Activated B cell treated with CpG ODN at 0.5 μM for 24 hours (primary cell): ENCODE measurements around the gene CBX3. TPM values are rescaled to one million over a fixed set of nuclear protein-coding genes. Genes with fewer than 3 reads are reported as not detected.
A peak's percentile ranks its signal among the peaks of the same experiment; 100 is the strongest.

ENCODE experiments used
- ATAC-seq: fragments of 200-7000 bp; cut with Tn5 transposase; one replicate; pipeline ENCODE4 v1.10.0; 2021; ENCODE audit warnings: low read depth, mild to moderate bottlenecking, moderate library complexity
- CTCF ChIA-PET: fragments of 350-600 bp; sonication (Branson Sonifier 250); formaldehyde crosslinking; loops from one replicate; lab custom pipeline; 2021; ENCODE audit warnings: antibody characterized with exemption; lab: Charles Lee
- POLR2A ChIA-PET: fragments of 350-600 bp; sonication (Branson Sonifier 250); formaldehyde crosslinking; loops from one replicate; lab custom pipeline; 2021; ENCODE audit warnings: antibody characterized with exemption; lab: Charles Lee
- DNase-seq: peaks from one replicate; pipeline ENCODE4 v3.0.0; 2022
- H3K27ac Mint-ChIP-seq: one replicate; pipeline ENCODE4 v1.8.0; 2020; ENCODE audit warnings: mixed read lengths
- H3K27me3 Mint-ChIP-seq: one replicate; pipeline ENCODE4 v1.8.0; 2021; ENCODE audit warnings: mixed read lengths
- H3K36me3 Mint-ChIP-seq: one replicate; pipeline ENCODE4 v1.8.0; 2021; ENCODE audit warnings: low read depth, mixed read lengths
- H3K4me1 Mint-ChIP-seq: one replicate; pipeline ENCODE4 v1.8.0; 2021; ENCODE audit warnings: mixed read lengths
- H3K4me3 Mint-ChIP-seq: one replicate; pipeline ENCODE4 v1.8.0; 2020; ENCODE audit warnings: mild to moderate bottlenecking, mixed read lengths
- H3K9me3 Mint-ChIP-seq: one replicate; pipeline ENCODE4 v1.8.0; 2020; ENCODE audit warnings: mixed read lengths
- intact Hi-C: fragments of 100-400 bp; cut with micrococcal nuclease; formaldehyde crosslinking; loops from one replicate; pipeline ENCODE4 v1.15.1; 2024
- total RNA-seq: library from RNA; stranded (reverse); gene quantifications from 2 replicates; pipeline ENCODE4 v1.2.3, GENCODE V29; 2022
- TF ChIP-seq, protein P1 (sequence below): fragments of 200-600 bp; IDR thresholded peaks from one replicate; pipeline ENCODE4 v1.8.0; 2022; ENCODE audit warnings: antibody characterized with exemption, mild to moderate bottlenecking

Gene CBX3
- total RNA-seq, 1 donor from 2014 or later, result 125 TPM

DNA sequence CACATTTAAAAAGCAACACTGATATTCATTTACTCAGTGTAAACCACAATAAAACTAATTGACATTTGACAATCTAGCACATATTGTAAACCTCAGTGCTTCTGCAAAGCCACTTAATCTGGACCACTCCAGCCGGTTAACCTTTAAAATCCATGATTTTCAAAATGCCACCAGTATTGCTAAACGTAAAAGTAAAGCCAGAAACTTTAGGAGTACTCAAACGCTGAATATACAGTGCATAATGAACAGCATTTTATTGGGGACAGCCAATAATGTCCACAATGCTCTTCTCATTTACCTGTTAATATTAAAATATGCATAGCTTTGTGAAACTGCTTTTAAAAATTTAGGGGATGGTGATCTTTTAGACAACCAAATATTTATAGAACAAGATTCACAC is 11.8 kb upstream of the CBX3 start:
- Mint-ChIP-seq H3K36me3 (peaks cover 90% of the 10 kb centered on the region), H3K27me3 (no peaks in the 10 kb centered on the region), H3K4me1 (peaks cover 82% of the 10 kb centered on the region), H3K27ac (no peak overlapping the region), H3K9me3 (no peaks in the 10 kb centered on the region), H3K4me3 (no peak overlapping the region)
- intact Hi-C loops, result no loop called here
- ChIA-PET CTCF (interaction anchor here (1.6 to 3.1 kb wide), 3 partner anchors 35 to 176 kb away, joined by 3 to 24 read pairs (median 5); no protein-coding TSS in a partner anchor), POLR2A (interaction anchor here (1.3 to 3.8 kb wide), 2 partner anchors 9 to 99 kb away, joined by 14 to 42 read pairs; partner anchors contain the start of gene HNRNPA2B1)
- TF ChIP-seq, protein P1, sequence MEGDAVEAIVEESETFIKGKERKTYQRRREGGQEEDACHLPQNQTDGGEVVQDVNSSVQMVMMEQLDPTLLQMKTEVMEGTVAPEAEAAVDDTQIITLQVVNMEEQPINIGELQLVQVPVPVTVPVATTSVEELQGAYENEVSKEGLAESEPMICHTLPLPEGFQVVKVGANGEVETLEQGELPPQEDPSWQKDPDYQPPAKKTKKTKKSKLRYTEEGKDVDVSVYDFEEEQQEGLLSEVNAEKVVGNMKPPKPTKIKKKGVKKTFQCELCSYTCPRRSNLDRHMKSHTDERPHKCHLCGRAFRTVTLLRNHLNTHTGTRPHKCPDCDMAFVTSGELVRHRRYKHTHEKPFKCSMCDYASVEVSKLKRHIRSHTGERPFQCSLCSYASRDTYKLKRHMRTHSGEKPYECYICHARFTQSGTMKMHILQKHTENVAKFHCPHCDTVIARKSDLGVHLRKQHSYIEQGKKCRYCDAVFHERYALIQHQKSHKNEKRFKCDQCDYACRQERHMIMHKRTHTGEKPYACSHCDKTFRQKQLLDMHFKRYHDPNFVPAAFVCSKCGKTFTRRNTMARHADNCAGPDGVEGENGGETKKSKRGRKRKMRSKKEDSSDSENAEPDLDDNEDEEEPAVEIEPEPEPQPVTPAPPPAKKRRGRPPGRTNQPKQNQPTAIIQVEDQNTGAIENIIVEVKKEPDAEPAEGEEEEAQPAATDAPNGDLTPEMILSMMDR, result no peak
- ATAC-seq (no peak), DNase-seq (no peak)

DNA sequence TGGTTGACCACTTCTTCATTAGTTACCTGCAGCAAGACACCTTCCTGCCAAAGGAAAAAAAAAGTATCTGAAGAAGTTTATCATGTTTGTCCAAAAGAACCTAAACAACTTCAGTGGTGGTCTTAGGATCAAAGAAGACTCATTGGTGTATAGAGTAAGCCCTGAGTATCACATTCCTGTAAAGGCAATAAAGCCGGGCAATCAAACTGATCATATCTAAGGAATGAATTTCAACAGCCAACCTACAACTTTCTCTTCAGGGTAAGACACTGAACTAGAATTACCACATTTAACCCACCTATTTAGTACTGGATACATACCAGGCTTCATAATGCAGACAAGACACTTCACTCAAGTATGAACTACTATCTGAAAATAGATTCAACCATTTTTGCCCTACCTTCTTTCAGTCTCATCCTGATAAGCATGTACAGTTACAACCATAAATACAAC is 11.1 kb upstream of the CBX3 start:
- ChIA-PET CTCF (interaction anchor here (1.6 to 3.5 kb wide), 3 partner anchors 36 to 175 kb away, joined by 3 to 27 read pairs (median 5); no protein-coding TSS in a partner anchor), POLR2A (interaction anchor here (3.4 to 3.8 kb wide), 3 partner anchors 8 to 10 kb away, joined by 15 to 42 read pairs (median 36); partner anchors contain the start of genes CBX3 and HNRNPA2B1)
- no peak for ATAC-seq
- Mint-ChIP-seq H3K9me3 (no peaks in the 10 kb centered on the region), H3K27ac (no peak overlapping the region), H3K4me3 (no peak overlapping the region), H3K4me1 (peaks cover 80% of the 10 kb centered on the region), H3K36me3 (peaks cover 90% of the 10 kb centered on the region), H3K27me3 (no peaks in the 10 kb centered on the region)
- TF ChIP-seq, protein P1, result no peak
- no peak for DNase-seq
- intact Hi-C loops, result no loop called here

DNA sequence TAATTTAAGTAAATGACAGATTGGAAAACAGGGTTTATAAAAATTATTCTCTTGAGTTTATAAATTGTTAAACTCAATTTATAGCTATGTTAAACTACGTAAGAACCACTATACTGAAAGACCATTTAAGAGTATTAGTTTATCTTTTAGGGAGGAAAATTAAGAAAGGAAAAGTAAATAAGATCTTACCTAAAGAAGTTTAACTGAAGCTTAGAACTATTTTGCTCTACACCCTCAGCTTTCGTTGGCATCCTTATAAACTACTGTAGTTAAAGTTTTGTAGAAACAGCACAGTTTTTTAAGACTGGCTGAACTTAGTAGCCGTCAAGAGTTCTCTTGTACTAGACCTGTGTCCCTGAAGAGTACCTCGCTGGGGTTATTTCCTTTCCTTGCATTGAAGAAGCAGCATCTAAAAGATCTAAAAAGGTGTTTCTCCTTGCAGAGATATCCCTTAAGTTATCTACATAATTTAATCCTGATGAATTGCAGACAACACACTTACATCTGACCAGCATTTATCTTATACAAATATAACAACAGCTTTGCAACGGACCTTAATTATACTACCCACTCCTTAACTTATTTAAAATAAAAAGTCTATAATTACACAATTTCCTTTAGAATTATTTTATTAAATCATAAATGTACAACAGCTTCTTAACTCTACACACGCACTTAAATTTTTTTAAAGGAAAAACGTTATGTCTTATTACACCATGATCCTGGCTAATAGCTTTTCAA is 10.1 kb upstream of the CBX3 start:
- Mint-ChIP-seq H3K9me3 (no peaks in the 10 kb centered on the region), H3K27ac (no peak overlapping the region), H3K27me3 (no peaks in the 10 kb centered on the region), H3K4me1 (peaks cover 82% of the 10 kb centered on the region), H3K36me3 (peaks cover 92% of the 10 kb centered on the region), H3K4me3 (no peak overlapping the region)
- TF ChIP-seq, protein P1, result no peak
- intact Hi-C loops, result no loop called here
- CTCF ChIA-PET, result interaction anchor here (1.6 to 3.8 kb wide), 5 partner anchors 10 to 174 kb away, joined by 4 to 27 read pairs (median 9); no protein-coding TSS in a partner anchor
- DNase-seq, result no peak
- ATAC-seq, result no peak
- POLR2A ChIA-PET, result interaction anchor here (0.7 to 3.4 kb wide), 8 partner anchors 9 to 172 kb away, joined by 3 to 36 read pairs (median 8); partner anchors contain the start of genes CBX3, HNRNPA2B1 and NFE2L3

DNA sequence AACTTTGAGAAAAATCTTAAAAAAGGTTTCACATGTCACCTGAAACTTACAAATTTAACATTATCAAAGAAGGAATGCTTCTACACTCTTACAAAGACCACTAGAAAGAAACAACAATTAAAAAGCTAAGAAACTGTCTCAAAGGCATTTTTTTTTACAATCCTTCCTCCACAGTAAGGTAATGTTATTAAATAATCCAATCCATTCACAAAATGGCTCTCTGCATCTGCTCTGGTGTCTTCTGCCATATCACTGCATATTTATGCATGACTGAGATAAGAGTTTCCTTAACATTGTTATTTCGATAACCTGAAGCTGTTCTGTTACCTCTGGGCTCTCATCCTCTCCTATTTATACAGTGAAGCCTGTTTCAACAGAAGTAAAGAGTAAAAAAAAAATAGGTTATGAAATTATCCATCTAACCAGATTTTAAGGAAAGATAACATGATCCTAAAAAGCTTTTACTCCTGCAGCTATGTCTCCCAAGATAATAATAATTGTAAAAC is 9.5 kb upstream of the CBX3 start:
- Mint-ChIP-seq H3K36me3 (peaks cover 97% of the 10 kb centered on the region), H3K9me3 (no peaks in the 10 kb centered on the region), H3K27me3 (no peaks in the 10 kb centered on the region), H3K4me1 (peaks cover 82% of the 10 kb centered on the region), H3K4me3 (peak overlapping the region; percentile 66), H3K27ac (peak overlapping the region; percentile 74)
- intact Hi-C loops, result no loop called here
- ATAC-seq (no peak), DNase-seq (no peak)
- TF ChIP-seq, protein P1, result no peak
- CTCF ChIA-PET, result interaction anchor here (0.9 to 3.8 kb wide), 9 partner anchors 11 to 299 kb away, joined by 3 to 27 read pairs (median 5); partner anchors contain the start of gene NFE2L3
- POLR2A ChIA-PET, result interaction anchor here (0.7 to 3.4 kb wide), 11 partner anchors 9 to 171 kb away, joined by 3 to 36 read pairs (median 7); partner anchors contain the start of genes CBX3, HNRNPA2B1 and NFE2L3
